DND-41 (cell line): ENCODE measurements around the gene RIN3.

ENCODE experiments used
- ATAC-seq: fragments of 200-7000 bp; cut with Tn5 transposase; 3 replicates; pipeline ENCODE4 v1.9.1; 2021; ENCODE audit warnings: low read depth; ENCODE audit not compliant: insufficient read depth
- DNase-seq: peaks from one replicate; pipeline ENCODE4 v3.0.0-alpha.2; 2020
- H2AFZ ChIP-seq: 2 replicates; pipeline ENCODE4 v1.6.0; 2012; ENCODE audit warnings: low read depth, low read length
- H3K27ac ChIP-seq: 2 replicates; pipeline ENCODE4 v1.5.1; 2012; ENCODE audit warnings: low read length, inconsistent platforms
- H3K27me3 ChIP-seq: fragments of 200-600 bp; sonication (generic); 2 replicates; pipeline ENCODE4 v1.6.0; 2012; ENCODE audit warnings: low read length, mild to moderate bottlenecking, inconsistent platforms; ENCODE audit not compliant: insufficient read depth, poor library complexity
- H3K36me3 ChIP-seq: 2 replicates; pipeline ENCODE4 v1.5.1; 2012; ENCODE audit warnings: low read length, inconsistent platforms; ENCODE audit not compliant: insufficient read depth
- H3K4me1 ChIP-seq: 2 replicates; pipeline ENCODE4 v1.5.1; 2012; ENCODE audit warnings: mild to moderate bottlenecking, low read length; ENCODE audit not compliant: insufficient read depth
- H3K4me2 ChIP-seq: 2 replicates; pipeline ENCODE4 v1.6.0; 2012; ENCODE audit warnings: mild to moderate bottlenecking, moderate library complexity, low read length, inconsistent platforms; ENCODE audit not compliant: insufficient read depth
- H3K4me3 ChIP-seq, 2 experiments: fragments of 200-600 bp in 1 of 2; shearing (Covaris generic) in 1 of 2; 2 replicates each; pipeline ENCODE4 v1.5.1; 2012 to 2016; ENCODE audit warnings: inconsistent platforms in 2 of 2, low read length in 2 of 2, mild to moderate bottlenecking in 2 of 2, low read depth in 1 of 2, moderate library complexity in 1 of 2
- H3K79me2 ChIP-seq: 2 replicates; pipeline ENCODE4 v1.6.0; 2012; ENCODE audit warnings: low read length, inconsistent platforms; ENCODE audit not compliant: insufficient read depth
- H3K9ac ChIP-seq: 2 replicates; pipeline ENCODE4 v1.6.0; 2012; ENCODE audit warnings: low read depth, mild to moderate bottlenecking, inconsistent platforms, low read length, moderate library complexity
- H3K9me3 ChIP-seq: 2 replicates; pipeline ENCODE4 v1.5.1; 2012; ENCODE audit warnings: low read length, moderate library complexity, mild to moderate bottlenecking, inconsistent platforms; ENCODE audit not compliant: insufficient read depth, severe bottlenecking
- H4K20me1 ChIP-seq: 2 replicates; pipeline ENCODE4 v1.6.0; 2012; ENCODE audit warnings: low read length; ENCODE audit not compliant: insufficient read depth
- EZH2 ChIP-seq: IDR thresholded peaks from 3 replicates; pipeline ENCODE4 v1.6.1; 2012; ENCODE audit warnings: borderline replicate concordance, low read depth, mild to moderate bottlenecking, moderate library complexity, low read length, inconsistent platforms; ENCODE audit not compliant: severe bottlenecking
- TF ChIP-seq, protein P1 (sequence below): IDR thresholded peaks from 2 replicates; pipeline ENCODE4 v1.5.1; 2012; ENCODE audit warnings: borderline replicate concordance, low read length, moderate library complexity, mild to moderate bottlenecking; ENCODE audit not compliant: poor library complexity, severe bottlenecking; ENCODE audit errors: extremely low read depth

The RIN3 gene

DNA sequence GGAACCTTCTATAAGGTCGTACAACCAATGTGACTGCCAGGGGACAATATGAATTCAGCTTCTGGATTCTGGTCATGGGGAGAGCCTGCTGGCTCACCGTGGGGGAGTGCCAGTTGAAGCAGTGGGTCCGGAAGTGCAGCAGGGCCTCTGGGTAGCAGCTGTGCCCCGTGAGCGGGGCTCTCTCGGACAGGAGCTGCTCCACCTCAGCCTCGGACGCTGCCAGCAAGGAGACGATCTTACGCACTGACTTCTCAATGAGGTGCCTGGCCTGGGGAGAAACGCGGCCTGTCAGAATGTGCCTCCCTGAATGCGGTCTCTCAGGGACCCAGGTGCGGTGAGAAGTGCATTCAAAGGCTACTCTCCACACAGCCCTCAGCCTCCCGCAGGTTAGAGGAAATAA, 192.8 kb downstream of the RIN3 start:
- TF ChIP-seq, protein P1, sequence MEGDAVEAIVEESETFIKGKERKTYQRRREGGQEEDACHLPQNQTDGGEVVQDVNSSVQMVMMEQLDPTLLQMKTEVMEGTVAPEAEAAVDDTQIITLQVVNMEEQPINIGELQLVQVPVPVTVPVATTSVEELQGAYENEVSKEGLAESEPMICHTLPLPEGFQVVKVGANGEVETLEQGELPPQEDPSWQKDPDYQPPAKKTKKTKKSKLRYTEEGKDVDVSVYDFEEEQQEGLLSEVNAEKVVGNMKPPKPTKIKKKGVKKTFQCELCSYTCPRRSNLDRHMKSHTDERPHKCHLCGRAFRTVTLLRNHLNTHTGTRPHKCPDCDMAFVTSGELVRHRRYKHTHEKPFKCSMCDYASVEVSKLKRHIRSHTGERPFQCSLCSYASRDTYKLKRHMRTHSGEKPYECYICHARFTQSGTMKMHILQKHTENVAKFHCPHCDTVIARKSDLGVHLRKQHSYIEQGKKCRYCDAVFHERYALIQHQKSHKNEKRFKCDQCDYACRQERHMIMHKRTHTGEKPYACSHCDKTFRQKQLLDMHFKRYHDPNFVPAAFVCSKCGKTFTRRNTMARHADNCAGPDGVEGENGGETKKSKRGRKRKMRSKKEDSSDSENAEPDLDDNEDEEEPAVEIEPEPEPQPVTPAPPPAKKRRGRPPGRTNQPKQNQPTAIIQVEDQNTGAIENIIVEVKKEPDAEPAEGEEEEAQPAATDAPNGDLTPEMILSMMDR, result no peak
- ATAC-seq, result no peak

GRCh38 chr14:92709340-92710000, 195.9 kb downstream of the RIN3 start:
- Histone ChIP-seq H3K4me2 (no peak overlapping the region), H3K9me3 (no peaks in the 10 kb centered on the region), H2AFZ (no peak overlapping the region), H3K36me3 (no peaks in the 10 kb centered on the region), H3K4me3 (no peak overlapping the region), H4K20me1 (no peaks in the 10 kb centered on the region), H3K4me1 (no peaks in the 10 kb centered on the region), H3K9ac (no peak overlapping the region), H3K27ac (no peak overlapping the region), H3K79me2 (no peaks in the 10 kb centered on the region), H3K27me3 (no peaks in the 10 kb centered on the region)
- DNase-seq (no peak), ATAC-seq (no peak)
- TF ChIP-seq, protein P1, result no peak
- TF ChIP-seq EZH2, result no peak

More for the DNA sequence above, 192.8 kb downstream of the RIN3 start:
- no peaks in the 10 kb centered on the region for H3K36me3 ChIP-seq
- no peak overlapping the region for H3K4me3 ChIP-seq
- no peaks in the 10 kb centered on the region for H3K9me3 ChIP-seq
- H3K27ac ChIP-seq, result no peak overlapping the region
- no peak overlapping the region for H3K4me2 ChIP-seq
- DNase-seq, result no peak
- H3K27me3 ChIP-seq, result no peaks in the 10 kb centered on the region
- no peak overlapping the region for H2AFZ ChIP-seq
- H3K9ac ChIP-seq, result no peak overlapping the region
- H3K79me2 ChIP-seq, result no peaks in the 10 kb centered on the region
- no peaks in the 10 kb centered on the region for H4K20me1 ChIP-seq
- no peaks in the 10 kb centered on the region for H3K4me1 ChIP-seq

DNA sequence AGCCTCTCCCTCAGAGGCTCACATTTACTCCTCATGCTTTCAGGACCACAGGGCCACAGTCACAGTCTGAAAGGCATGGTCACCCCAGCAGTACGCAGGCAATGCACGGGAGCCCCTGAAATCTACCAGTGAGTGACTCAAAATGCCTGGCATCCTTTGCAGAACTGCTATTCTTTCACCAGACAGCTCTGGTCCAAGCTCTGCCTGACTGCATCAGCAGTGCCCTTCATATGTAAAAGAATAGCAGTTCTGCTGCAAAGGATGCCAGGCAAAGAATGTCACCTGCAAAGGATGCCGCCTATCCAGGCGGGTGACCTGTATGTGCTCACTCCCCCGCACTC, 196.4 kb downstream of the RIN3 start:
- no peaks in the 10 kb centered on the region for H4K20me1 ChIP-seq
- ATAC-seq, result no peak
- no peaks in the 10 kb centered on the region for H3K4me1 ChIP-seq
- H3K27ac ChIP-seq, result no peak overlapping the region
- H3K4me2 ChIP-seq, result no peak overlapping the region
- no peak overlapping the region for H3K9ac ChIP-seq
- TF ChIP-seq, protein P1, result no peak
- no peak for TF ChIP-seq EZH2
- H3K9me3 ChIP-seq, result no peaks in the 10 kb centered on the region
- H3K4me3 ChIP-seq, result no peak overlapping the region
- no peaks in the 10 kb centered on the region for H3K79me2 ChIP-seq
- DNase-seq, result no peak
- H3K27me3 ChIP-seq, result no peaks in the 10 kb centered on the region
- H3K36me3 ChIP-seq, result no peaks in the 10 kb centered on the region
- no peak overlapping the region for H2AFZ ChIP-seq
